ENCODE measurements around the gene LRRC7.

Gene LRRC7

DNA sequence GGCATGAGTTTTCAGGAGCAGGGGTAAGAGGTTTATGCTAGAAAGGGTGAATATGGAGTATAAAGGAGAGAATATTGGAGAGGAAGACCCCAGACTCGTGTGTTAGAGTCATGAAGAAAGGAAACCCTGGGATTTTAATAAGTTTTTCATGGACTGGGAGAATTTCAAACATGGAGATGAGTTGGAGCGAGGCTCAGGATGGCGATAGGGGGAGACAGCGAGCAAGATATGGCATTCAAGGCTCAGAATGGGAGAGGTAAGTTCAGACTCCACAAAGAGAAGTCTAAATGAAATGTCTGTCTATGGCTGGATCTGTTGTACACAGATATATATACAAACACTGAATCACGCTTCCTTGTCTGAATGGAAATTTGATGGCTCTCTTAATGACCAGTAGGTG lies 545.1 kb downstream of the LRRC7 start:
- no peak for DNase-seq

DNA sequence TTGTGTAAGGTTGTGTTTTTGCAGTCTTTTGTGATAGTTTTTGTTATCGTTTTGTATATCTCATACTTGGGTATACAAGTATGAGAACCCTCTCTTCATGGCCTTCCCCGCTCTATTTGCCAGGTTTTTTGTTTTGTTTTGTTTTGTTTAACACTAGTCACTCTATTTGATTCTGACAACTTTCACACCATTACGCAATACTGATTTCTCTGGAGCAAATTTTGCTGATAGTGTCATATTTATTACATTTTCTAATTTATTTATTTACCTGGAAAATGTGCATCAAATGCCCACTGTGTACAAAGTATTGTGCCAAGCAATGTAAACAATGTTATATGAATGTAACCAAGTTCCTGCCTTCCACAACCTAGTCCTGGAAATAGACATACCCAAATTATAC lies 547.6 kb downstream of the LRRC7 start:
- DNase-seq: no peak

GRCh38 chr1:70117046-70117445 lies 549.3 kb downstream of the LRRC7 start:
- no peak for DNase-seq

GRCh38 chr1:70134148-70134547 lies 566.4 kb downstream of the LRRC7 start:
- DNase-seq: no peak

GRCh38 chr1:70140343-70140742 lies 572.6 kb downstream of the LRRC7 start:
- no peak for DNase-seq

GRCh38 chr1:70140894-70141293 lies 573.2 kb downstream of the LRRC7 start:
- DNase-seq: no peak

DNA sequence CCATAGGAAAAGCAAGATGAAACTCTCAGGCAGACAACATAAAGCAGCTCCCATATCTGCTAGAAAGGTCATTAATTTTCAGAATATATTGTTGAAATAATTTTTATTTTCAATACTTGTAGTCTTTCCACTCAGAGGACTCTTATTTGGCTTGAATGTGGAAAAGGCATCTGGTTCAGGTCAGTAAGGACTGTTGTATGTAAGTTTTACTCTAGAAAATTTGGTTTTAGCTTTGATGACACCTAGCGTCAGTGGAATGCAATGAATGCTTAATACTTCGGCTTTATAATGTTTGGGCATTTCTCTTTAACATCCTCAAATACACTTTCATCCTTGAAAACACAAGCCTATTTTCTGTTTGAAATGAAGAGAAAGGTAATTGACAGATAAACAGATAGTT lies 574.4 kb downstream of the LRRC7 start:
- DNase-seq: no peak

GRCh38 chr1:70143048-70143659 lies 575.4 kb downstream of the LRRC7 start:
- DNase-seq: no peak

DNA sequence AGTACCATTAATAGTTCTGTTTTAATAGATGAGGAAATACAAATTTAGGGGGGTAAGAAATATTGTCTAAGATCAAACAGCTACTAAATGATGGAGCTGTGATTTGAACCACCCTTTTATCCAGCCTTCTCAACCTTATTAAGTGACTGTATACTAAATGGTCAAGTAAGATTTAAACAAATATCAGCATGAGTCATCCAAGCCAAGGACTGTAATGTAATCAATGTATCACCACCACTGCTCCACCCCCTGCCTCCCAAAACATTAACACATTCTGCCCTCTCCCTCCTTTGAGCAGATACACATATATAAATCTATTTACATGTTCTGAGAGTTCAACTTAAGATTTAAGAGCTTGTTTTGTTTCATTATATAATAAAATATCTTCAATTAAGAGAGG lies 578.8 kb downstream of the LRRC7 start:
- DNase-seq: no peak

DNA sequence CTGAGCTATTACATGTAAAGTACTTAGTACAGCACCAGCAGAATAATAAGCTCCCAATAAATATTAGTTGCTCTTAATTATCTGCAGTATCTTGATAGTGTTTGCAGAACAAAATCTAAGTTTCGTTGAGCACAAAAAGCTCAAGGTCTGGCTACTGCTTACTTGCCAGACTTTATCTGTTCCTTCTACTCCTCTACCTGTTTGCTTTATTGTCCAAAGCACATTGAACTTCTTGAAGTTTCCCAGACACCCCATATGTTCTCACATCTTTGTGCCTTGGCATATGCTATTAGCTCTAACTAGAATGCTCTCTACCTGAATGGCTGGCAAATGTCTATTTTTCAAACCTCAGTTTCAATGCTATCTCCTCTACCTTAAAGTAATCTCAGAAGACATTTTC lies 582.7 kb downstream of the LRRC7 start:
- no peak for DNase-seq

DNA sequence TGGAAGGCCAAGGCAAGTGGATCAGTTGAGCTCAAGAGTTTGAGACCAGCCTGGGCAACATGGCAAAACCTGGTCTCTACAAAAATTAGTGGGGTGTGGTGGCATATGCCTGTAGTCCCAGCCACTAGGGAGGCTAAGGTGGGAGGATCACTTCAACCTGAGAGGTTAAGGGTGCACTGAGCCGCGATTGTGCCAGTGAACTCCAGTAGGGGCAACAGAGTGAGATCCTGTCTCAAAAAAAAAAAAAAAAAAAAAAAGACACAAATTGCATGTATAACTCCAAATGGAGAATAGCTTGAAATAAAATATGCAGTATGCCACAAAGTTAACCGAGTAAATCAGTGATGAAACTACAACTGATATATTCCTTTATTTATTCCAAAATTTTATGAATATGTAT lies 586.0 kb downstream of the LRRC7 start:
- no peak for DNase-seq

DNA sequence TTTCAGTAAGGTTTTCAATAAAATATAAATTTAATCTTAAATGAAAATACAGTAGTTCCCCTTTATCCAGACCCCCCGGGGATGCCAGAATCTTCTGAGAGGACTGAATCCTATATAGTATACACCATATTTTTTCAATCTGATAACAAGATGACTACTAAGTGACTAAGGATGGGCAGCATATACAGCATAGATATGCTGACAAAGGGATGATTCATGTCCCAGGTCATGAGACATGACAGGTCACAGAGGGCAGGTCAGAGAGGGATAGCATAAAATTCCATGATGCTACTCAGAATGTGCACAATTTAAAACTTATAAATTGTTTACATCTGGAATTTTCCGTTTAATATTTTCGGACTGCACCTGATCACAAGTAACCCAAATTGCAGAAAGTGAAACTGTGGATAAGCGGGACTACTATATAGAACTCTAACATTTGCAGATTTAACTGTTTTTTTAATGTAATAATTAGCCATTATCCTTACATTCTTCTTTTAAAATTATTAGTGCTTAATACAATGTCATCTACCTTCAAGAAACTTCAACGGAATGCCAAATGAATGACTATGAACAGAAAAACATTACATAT lies 588.9 kb downstream of the LRRC7 start:
- DNase-seq: no peak

DNA sequence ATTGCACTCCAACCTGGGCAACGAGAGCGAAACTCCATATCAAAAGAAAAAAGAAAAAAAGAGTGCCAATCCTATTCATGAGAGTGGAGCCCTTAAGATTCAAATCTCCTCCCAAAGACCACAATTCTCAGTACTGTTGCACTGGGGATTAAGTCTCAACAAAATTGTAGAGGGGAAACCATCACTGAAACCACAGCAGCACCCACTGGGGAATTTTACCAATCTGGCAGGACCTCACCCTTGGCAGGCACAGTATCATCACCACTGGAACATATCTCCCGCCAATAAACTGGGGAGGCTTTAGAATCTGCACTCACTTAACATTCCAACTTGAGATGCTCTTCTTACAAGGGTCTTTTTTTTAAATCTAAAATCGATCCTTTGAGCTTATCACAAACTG lies 596.6 kb downstream of the LRRC7 start:
- DNase-seq: no peak

DNA sequence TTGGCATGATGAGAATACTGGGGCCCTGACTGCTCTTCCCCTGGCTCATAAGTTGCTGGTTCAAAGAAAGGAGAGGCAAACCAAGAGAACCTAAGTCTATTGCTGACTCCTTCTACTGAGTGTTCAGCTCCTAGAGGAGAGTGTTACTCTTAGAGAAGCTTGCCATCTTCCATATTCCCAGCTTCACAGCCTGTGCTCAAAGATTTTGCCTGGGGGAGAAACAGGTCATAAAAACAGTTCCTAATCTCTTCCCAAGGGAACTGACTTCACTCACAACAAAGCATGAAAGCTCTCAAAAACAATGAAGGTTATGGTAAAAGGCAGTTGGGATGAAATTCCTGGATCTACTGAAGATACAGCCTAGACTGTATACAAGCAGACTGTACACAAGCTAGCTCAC lies 600.6 kb downstream of the LRRC7 start:
- DNase-seq: no peak

- no peak for DNase-seq
Observed at GRCh38 chr1:70169018-70169839, 601.5 kb downstream of the LRRC7 start.

GRCh38 chr1:70171512-70171911 lies 603.8 kb downstream of the LRRC7 start:
- no peak for DNase-seq
